ENCODE measurements around the gene AIF1L.
A peak's percentile ranks its signal among the peaks of the same experiment; 100 is the strongest.

AIF1L gene

GRCh38 chr9:131096269-131097125 is at the start of gene AIF1L:
TSS of gene AIF1L (plus strand) at chr9:131096531. CDS start at chr9:131096630, 99 bp downstream.
- peak in 1 of 2 donors; percentile 57 for DNase-seq

- peak; percentile 80 to 82 for DNase-seq
These were observed 49.6 kb upstream of the AIF1L start for GRCh38 chr9:131046581-131047202.

- DNase-seq = no peak
These were observed 48.0 kb upstream of the AIF1L start for GRCh38 chr9:131048332-131048731.

GRCh38 chr9:131048820-131049219 is 47.5 kb upstream of the AIF1L start:
- DNase-seq = no peak

- DNase-seq = no peak
These were observed 46.3 kb upstream of the AIF1L start for GRCh38 chr9:131049829-131050715.

GRCh38 chr9:131050831-131051230 is 45.5 kb upstream of the AIF1L start:
- DNase-seq = no peak

GRCh38 chr9:131051592-131052517 is 44.5 kb upstream of the AIF1L start:
- DNase-seq = no peak

- no peak for DNase-seq
These were observed 42.4 kb upstream of the AIF1L start for GRCh38 chr9:131053896-131054295.

GRCh38 chr9:131056781-131057506 is 39.4 kb upstream of the AIF1L start:
- no peak for DNase-seq

GRCh38 chr9:131060900-131061630 is 35.3 kb upstream of the AIF1L start:
- no peak for DNase-seq

- DNase-seq = no peak
These were observed 33.4 kb upstream of the AIF1L start for GRCh38 chr9:131062969-131063368.

- DNase-seq = no peak
These were observed 30.7 kb upstream of the AIF1L start for GRCh38 chr9:131065599-131065998.

GRCh38 chr9:131067625-131068024 is 28.7 kb upstream of the AIF1L start:
- no peak for DNase-seq

- DNase-seq = no peak
These were observed 28.1 kb upstream of the AIF1L start for GRCh38 chr9:131068076-131068816.

- DNase-seq = no peak
These were observed 26.6 kb upstream of the AIF1L start for GRCh38 chr9:131069699-131070098.

GRCh38 chr9:131072107-131072870 is 24.0 kb upstream of the AIF1L start:
- no peak for DNase-seq

GRCh38 chr9:131072871-131073237 is 23.5 kb upstream of the AIF1L start:
- DNase-seq = no peak

GRCh38 chr9:131076347-131077195 is 19.8 kb upstream of the AIF1L start:
- no peak for DNase-seq
